ENCODE results near the gene ZNF428.

DNA sequence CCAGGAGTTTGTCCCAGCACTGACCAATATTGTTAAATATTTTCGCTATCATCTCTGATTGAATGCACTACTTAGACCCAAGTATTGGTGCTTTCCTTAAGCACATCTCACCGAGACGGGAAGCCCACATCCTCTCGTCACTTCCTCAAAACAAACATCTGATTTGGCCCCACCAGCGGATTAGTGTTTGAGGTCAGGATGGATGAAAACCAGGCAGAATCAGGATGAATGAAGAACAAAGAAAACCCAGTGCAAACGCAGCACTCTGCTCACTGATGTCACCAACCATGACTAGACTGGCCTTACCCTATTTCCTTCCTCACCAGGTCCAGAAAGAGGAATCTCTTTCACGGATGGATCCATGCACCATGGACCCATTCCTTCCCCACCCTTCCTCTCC lies 44.6 kb upstream of the ZNF428 start:
- TF ChIP-seq, protein P1, sequence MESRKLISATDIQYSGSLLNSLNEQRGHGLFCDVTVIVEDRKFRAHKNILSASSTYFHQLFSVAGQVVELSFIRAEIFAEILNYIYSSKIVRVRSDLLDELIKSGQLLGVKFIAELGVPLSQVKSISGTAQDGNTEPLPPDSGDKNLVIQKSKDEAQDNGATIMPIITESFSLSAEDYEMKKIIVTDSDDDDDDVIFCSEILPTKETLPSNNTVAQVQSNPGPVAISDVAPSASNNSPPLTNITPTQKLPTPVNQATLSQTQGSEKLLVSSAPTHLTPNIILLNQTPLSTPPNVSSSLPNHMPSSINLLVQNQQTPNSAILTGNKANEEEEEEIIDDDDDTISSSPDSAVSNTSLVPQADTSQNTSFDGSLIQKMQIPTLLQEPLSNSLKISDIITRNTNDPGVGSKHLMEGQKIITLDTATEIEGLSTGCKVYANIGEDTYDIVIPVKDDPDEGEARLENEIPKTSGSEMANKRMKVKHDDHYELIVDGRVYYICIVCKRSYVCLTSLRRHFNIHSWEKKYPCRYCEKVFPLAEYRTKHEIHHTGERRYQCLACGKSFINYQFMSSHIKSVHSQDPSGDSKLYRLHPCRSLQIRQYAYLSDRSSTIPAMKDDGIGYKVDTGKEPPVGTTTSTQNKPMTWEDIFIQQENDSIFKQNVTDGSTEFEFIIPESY (IDR thresholded peaks at IDR 0.05) = no peak
- TF ChIP-seq, protein P2, sequence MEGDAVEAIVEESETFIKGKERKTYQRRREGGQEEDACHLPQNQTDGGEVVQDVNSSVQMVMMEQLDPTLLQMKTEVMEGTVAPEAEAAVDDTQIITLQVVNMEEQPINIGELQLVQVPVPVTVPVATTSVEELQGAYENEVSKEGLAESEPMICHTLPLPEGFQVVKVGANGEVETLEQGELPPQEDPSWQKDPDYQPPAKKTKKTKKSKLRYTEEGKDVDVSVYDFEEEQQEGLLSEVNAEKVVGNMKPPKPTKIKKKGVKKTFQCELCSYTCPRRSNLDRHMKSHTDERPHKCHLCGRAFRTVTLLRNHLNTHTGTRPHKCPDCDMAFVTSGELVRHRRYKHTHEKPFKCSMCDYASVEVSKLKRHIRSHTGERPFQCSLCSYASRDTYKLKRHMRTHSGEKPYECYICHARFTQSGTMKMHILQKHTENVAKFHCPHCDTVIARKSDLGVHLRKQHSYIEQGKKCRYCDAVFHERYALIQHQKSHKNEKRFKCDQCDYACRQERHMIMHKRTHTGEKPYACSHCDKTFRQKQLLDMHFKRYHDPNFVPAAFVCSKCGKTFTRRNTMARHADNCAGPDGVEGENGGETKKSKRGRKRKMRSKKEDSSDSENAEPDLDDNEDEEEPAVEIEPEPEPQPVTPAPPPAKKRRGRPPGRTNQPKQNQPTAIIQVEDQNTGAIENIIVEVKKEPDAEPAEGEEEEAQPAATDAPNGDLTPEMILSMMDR (IDR thresholded peaks at IDR 0.05; ENCODE audit: low read depth, low read length, missing input control) = no peak
- no peak for TF ChIP-seq RAD21 (IDR thresholded peaks at IDR 0.05)
- TF ChIP-seq, protein P3, sequence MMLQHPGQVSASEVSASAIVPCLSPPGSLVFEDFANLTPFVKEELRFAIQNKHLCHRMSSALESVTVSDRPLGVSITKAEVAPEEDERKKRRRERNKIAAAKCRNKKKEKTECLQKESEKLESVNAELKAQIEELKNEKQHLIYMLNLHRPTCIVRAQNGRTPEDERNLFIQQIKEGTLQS (IDR thresholded peaks at IDR 0.05) = no peak
- no peak for TF ChIP-seq HNF4A (conservative IDR thresholded peaks at IDR 0.05)
- TF ChIP-seq EGR1 (IDR thresholded peaks at IDR 0.05; ENCODE audit: low read depth in 2 of 2) = no peak
- TF ChIP-seq, protein P4, sequence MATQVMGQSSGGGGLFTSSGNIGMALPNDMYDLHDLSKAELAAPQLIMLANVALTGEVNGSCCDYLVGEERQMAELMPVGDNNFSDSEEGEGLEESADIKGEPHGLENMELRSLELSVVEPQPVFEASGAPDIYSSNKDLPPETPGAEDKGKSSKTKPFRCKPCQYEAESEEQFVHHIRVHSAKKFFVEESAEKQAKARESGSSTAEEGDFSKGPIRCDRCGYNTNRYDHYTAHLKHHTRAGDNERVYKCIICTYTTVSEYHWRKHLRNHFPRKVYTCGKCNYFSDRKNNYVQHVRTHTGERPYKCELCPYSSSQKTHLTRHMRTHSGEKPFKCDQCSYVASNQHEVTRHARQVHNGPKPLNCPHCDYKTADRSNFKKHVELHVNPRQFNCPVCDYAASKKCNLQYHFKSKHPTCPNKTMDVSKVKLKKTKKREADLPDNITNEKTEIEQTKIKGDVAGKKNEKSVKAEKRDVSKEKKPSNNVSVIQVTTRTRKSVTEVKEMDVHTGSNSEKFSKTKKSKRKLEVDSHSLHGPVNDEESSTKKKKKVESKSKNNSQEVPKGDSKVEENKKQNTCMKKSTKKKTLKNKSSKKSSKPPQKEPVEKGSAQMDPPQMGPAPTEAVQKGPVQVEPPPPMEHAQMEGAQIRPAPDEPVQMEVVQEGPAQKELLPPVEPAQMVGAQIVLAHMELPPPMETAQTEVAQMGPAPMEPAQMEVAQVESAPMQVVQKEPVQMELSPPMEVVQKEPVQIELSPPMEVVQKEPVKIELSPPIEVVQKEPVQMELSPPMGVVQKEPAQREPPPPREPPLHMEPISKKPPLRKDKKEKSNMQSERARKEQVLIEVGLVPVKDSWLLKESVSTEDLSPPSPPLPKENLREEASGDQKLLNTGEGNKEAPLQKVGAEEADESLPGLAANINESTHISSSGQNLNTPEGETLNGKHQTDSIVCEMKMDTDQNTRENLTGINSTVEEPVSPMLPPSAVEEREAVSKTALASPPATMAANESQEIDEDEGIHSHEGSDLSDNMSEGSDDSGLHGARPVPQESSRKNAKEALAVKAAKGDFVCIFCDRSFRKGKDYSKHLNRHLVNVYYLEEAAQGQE (IDR thresholded peaks at IDR 0.05) = no peak
- TF ChIP-seq, protein P5, sequence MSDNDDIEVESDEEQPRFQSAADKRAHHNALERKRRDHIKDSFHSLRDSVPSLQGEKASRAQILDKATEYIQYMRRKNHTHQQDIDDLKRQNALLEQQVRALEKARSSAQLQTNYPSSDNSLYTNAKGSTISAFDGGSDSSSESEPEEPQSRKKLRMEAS (IDR thresholded peaks at IDR 0.05) = no peak
- no peak for TF ChIP-seq HNF4G (IDR thresholded peaks at IDR 0.05)
- no peak for TF ChIP-seq RXRA (IDR thresholded peaks at IDR 0.05)
